H1 (cell line): ENCODE results near the gene PRR12. TPM values are rescaled to one million over a fixed set of nuclear protein-coding genes. Genes with fewer than 3 reads are reported as not detected.

Experiments used
- CTCF ChIP-seq, 3 experiments: IDR thresholded peaks; 1 replicate in 2 of 3; 2 replicates in 1 of 3; pipeline versions ENCODE4 v1.5.1 to v1.6.1; 2011; ENCODE audit warnings: low read length in 3 of 3, mild to moderate bottlenecking in 3 of 3, inconsistent platforms in 2 of 3, low read depth in 1 of 3, moderate library complexity in 1 of 3; ENCODE audit not compliant: insufficient read depth in 1 of 3; ENCODE audit errors: control extremely low read depth in 1 of 3
- SP4 ChIP-seq: IDR thresholded peaks from 2 replicates; pipeline ENCODE4 v1.6.1; 2012; ENCODE audit warnings: low read length, inconsistent platforms
- TAF7 ChIP-seq: optimal IDR thresholded peaks from 2 replicates; pipeline ENCODE3; 2011; ENCODE audit warnings: low read depth, mild to moderate bottlenecking, inconsistent platforms, low read length, moderate library complexity, borderline replicate concordance
- polyA plus RNA-seq, 7 experiments: library from polyadenylated mRNA; depleted of rRNA in 3 of 7; stranded (reverse) in 5 of 7; unstranded in 2 of 7; fragments of >200 nt in 5 of 7; fragments of 200-250 nt in 2 of 7; gene quantifications; 1 replicate in 5 of 7; 2 replicates in 1 of 7; 4 replicates in 1 of 7; pipeline versions ENCODE4 v1.2.1 to v1.2.3, GENCODE V29; 2011 to 2013; ENCODE audit warnings: missing spikeins in 2 of 7, mixed read lengths in 2 of 7
- total RNA-seq: library from RNA; stranded (reverse); fragmentation: NEBNext Ultra II Directional; extraction: Animal tissue kit (Norgen Biotek cat#: 25700); gene quantifications from 2 replicates; pipeline ENCODE4 v1.2.1, GENCODE V29; 2021

PRR12 gene
- total and polyA plus RNA-seq, 2 of the 8 experiments (the other 6 are each of a cell fraction or from before 2014, with no cell fraction given), result 2.5 to 59.4 TPM

- TF ChIP-seq CTCF (IDR thresholded peaks at IDR 0.05; ENCODE audit: control extremely low read depth in 1 of 3, insufficient read depth in 1 of 3, low read depth in 1 of 3, low read length in 3 of 3), result no peak
- no peak for TF ChIP-seq SP4
- no peak for TF ChIP-seq TAF7
- TF ChIP-seq, all 59 proteins: peak for 0
These were observed 61.8 kb downstream of the PRR12 start (continued) for GRCh38 chr19:49652551-49653465.
